ELF-1 (cell line): ENCODE data around the gene GPBP1.
"Not testable (repeated sequence)": the region's sequence is repeated elsewhere in the genome, so short reads cannot be mapped to it uniquely, and the experiment has no call there.

Experiments used
- DNase-seq: peaks from one replicate; pipeline ENCODE4 v3.0.0-alpha.2; 2016; ENCODE audit warnings: low read depth, low spot score

Gene GPBP1

DNA sequence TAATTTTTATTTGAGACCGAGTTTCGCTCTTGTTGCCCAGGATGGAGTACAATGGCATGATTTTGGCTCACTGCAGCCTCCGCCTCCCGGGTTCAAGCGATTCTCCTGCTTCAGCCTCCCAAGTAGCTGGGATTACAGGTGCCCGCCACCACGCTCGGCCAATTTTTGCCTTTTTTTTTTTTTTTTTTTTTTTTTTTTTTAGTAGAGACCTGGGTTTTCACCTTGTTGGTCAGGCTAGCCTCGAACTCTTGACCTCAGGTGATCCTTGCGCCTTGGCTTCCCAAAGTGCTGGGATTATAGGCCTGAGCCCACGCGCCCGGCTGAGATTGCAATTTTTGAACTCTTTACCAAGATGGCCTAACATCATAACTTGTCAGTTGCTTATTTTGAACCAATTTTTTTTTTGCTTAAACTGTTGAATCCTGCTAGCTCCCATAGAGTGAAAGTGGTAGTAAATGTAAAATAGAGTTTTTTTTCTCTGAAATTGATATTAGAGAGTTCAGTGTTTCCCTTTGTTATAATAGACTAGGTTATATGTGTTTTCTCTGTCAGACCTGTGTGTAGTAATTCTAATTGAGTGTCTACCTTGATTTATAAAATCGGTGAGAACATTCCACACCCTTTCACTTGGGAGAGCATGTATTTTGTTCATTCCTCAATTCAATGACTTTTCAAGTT is 3.8 kb downstream of the GPBP1 start:
- no peak for DNase-seq

DNA sequence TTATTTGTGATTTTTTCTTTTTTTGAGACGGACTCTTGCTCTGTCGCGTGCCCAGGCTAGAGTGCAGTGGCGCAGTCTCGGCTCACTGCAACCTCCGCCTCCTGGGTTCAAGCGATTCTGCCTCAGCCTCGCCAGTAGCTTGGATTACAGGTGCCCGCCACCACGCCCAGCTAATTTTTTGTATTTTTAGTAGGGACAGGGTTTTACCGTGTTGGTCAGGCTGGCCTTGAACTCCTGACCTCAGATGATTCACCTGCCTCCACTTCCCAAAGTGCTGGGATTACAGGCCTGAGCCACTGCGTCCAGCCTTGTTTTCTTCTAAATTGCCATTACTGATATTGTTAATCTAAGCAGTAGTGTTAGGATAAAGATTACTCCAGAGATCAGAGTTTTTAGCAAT is 4.4 kb downstream of the GPBP1 start:
- DNase-seq, result not testable (repeated sequence)

DNA sequence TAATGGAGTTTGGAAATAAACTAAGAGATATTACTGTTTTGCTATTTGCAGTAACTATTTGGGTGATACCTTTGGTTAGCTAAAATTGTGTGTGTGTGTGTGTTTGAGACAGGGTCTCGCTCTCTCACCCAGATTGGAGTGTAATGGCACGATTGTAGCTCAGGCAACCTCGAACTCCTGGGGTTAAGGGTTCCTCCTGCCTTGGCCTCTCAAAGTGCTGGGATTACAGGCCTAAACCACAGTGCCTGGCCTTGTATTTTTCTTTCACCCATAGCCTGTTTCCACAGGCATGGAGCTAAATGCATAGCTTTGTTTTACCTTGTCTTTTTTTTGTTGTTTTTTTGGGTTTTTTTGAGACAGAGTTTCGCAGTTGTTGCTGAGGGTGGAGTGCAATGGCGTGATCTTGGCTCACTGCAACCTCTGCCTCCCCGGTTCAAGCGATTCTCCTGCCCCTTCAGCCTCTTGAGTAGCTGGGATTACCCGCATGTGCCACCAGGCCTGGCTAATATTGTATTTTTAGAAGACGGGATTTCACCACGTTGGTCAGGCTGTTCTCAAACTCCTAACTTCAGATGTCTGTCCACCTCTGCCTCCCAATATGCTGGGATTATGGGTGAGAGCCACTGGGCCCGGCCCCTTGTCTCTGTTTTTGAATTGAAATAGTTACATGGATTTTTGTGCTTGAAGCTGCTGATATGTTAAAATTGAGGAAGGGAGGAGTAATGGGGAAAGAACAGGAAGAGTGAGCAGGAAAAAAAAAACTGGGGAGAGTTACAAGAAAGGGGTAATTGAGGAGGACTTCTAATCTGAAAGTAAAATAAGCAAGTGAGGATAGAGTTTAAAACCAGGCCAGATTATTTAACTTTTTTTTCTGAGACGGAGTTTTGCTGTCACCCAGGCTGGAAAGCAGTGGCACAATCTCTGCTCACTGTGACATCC is 5.7 kb downstream of the GPBP1 start:
- no peak for DNase-seq

DNA sequence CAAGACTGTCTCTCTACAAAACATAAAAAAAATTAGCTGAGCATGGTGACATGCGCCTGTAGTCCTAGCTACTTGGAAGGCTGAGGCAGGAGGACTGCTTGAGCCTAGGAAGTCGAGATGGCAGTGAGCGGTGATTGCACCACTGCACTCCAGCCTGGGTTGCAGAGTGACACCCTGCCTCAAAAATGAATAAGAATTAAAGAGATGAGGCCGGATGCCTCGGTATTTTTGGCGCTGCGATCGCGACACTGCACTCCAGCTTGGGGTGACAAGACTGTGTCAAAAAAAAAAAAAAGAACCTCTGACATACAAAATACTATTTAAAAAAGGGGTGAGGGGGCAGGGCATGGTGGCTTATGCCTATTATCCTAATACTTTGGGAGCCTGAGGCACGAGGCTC is 7.3 kb downstream of the GPBP1 start:
- no peak for DNase-seq

DNA sequence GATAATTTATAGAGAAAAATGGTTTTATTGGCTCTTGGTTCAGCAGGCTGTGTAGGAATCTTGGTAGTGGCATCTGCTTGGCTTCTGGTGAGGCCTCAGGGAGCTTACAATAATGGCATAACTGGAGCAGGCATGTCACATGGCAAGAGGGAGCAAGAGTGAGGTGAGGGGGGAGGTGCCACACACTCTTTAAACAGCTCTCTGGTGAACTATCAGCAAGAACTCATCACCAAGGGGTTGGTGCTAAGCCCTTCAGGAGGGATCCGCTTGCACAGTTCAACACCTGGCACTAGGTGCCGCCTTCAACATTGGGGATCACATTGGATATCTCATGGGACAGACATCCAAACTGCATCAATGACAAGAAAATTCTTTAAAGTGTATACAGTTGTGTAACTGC is 10.5 kb downstream of the GPBP1 start:
- no peak for DNase-seq

DNA sequence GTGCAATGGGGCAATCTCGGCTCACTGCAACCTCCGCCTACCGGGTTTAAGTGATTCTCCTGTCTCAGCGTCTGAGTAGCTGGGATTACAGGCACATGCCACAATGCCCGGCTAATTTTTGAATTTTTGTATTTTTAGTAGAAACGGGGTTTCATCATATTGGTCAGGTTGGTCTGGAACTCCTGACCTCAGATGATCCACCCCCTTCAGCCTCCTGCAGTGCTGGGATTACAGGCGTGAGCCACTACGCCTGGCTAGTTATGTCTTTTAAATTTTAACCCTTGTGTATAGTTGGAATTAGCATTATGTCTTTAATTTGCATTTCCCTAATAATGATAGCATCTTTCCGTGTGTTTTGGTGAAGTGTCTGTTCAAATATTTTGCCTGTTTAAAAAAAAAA is 11.5 kb downstream of the GPBP1 start:
- DNase-seq, result no peak

DNA sequence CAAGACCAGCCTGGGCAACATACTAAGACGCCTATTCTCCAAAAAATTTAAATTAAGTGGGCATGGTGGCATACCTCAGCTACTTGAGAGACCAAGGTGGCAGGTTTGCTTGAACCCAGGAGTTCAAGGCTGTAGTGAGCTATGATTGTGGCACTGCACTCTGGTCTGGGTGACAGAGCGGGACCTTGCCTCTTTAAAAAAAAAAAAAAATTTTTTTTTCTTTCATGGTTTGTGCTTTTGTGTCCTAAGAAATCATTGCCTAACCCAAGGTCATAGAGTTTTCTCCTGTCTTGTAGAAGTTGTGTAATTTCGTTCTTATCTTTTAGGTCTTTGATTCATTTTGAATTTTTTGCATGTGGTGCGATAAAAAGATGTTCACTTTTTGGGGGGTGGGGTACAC is 12.3 kb downstream of the GPBP1 start:
- no peak for DNase-seq

DNA sequence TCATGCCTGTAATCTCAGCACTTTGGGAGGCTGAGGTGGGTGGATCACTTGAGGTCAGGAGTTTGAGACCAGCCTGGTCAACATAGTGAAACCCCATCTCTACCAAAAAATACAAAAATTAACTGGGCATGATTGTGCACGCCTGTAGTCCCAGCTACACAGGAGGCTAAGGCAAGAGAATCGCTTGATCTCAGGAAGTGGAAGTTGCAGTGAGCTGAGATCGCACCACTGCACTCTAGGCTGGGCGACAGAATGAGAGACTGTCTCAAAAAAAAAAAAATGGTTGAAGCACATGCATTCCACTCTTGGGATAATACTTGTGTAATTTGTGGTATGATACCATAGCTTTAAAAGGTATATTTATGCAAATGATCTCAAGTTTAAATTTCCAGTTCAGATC is 14.1 kb downstream of the GPBP1 start:
- DNase-seq, result not testable (repeated sequence)

DNA sequence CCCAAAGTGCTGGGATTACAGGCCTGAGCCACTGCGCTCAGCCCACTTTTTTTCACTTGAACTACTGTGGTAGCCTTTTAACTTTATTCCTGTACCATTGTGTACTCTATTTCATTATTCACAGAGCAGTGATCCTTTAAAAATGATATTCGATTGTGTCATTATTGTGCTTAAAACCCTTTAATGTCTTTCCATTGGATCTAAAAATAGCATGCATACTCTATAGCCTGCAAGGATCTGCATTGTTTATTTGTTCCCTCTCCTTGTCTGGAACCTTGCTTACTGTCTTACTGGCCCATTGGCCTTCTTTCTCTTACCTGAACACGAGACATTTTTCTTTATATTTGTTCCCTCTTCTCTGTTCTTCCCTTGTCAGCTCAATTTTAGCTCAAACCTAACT is 15.7 kb downstream of the GPBP1 start:
- DNase-seq, result no peak

DNA sequence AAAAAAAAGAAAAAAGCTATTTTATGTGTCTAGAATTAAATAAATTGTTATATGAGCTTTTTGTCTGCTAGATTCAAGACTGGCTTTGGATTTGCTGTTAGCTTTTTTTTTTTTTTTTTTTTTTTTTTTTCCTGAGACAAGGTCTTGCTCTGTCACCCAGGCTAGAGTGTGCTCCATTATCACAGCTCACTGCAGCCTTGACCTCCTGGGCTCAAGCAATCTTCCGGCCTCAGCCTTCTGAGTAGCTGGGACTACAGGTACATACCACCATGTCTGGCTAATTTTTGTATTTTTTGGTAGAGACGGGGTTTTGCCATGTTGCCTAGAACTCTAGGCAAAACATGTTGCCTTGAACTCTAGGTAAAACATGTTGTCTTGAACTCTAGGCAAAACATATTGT is 16.7 kb downstream of the GPBP1 start:
- no peak for DNase-seq

DNA sequence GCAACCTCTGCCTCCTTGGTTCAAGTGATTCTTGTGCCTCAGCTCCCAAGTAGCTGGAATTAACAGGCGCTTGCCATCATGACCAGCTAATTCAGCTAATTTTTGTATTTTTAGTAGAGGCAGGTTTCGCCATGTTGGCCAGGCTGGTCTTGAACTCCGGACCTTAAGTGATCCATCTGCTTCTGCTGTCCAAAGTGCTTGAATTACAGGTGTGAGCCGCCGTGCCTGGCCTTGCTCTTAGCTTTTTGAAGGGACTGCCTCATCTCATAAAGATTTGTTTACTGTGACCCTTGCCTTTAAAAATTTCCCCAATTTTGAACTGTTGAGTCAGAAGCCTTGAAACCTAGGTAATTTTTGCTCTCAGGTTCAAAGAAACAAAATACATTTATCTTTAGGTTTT is 17.3 kb downstream of the GPBP1 start:
- DNase-seq, result no peak

DNA sequence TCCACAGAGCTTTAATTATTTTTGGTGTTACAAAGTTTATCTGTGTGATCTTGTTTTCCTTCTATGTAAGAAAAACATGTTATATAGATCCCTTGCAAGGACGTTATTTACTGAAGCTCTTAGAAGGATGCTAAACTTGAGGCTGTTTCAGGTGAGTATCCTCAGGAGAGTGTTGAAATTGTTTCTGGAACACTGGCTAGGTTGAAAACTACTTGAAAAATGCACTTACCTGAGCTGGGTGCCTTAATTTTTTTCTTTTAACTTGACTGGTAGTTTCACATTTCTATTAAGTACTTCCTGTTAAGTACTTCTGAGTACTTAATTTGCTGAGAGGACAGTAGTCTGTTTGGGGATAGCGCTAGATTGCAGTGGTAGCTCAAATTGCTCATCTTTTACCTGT is 18.1 kb downstream of the GPBP1 start:
- no peak for DNase-seq

DNA sequence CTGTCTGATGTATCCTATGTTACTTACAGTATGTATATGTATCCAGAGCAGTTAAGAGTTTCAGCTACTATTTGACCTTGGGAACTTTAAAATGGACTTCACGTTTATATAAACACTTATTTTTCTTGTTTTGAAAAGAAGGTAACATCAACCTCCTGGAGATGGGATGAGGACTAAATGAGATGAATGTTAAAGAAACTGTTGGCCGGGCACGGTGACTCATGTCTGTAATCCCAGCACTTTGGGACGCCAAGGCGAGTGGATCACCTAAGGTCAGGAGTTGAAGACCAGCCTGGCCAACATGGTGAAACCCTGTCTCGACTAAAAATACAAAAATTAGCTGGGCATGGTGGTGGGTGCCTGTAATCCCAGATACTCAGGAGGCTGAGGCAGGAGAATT is 19.0 kb downstream of the GPBP1 start:
- DNase-seq, result not testable (repeated sequence)

DNA sequence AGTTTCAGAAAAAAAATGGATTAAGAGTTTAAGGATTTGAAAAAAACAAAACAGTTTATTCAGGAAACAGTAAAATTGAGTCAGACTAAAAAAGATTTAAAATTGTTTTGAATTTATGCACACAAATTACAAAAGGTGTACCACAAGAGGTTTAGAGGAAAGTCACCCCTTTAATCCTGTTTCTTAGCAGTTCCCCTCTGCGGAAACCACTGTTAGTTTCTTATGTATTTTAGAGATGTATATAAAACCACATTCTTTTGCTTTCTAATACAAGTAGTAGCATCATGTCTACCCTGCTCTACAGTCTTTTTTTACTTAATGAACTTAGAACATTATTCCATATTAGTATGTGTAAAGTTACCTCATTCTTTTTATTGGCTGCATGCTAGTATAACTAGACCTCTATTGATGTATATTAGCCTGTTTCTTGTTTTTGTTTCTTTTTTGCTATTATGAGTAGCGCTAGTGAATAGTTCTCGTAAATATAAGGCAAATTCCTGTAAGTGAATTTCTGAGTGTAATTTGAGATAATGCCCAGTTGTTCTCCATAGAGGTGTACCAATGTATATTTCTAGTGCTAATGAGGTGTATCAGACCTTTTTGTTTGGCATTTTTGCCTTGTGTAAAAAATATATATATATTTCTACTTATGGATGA is 20.0 kb downstream of the GPBP1 start:
- no peak for DNase-seq

DNA sequence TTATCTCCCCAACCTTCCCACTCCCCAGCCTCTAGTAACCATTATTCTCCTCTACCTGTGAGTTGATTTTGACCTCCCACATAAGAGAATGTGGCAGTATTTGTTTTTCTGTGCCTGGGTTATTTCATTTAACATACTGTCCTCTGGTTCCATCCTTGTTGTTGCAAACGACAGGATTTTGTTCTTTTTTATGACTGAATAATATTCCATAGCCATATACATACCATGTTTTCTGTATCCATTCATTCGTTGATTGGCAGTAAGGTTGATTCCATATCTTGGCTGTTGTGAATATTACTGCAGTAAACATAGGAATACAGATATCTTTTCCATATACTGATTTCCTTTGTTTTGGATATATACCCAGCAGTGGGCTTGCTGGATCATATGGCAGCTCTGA is 20.8 kb downstream of the GPBP1 start:
- DNase-seq, result no peak

DNA sequence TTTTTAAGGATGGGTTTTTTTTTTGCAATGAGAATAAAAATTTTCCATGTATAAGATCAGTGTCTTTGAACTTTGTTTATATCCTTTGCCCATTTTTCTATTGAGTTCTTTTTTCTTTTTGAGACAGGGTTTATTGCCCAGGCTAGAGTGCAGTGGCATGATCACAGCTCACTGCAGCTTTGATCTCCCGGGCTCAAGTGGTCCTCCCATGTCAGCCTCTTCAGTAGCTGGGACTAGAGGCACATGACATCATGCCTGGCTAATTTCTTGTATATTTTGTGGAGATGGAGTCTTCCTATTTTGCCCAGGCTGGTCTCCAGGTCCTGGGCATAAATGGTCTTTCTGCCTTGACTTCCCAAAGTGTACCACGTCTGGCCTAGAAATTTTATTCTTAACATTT is 21.2 kb downstream of the GPBP1 start:
- no peak for DNase-seq

DNA sequence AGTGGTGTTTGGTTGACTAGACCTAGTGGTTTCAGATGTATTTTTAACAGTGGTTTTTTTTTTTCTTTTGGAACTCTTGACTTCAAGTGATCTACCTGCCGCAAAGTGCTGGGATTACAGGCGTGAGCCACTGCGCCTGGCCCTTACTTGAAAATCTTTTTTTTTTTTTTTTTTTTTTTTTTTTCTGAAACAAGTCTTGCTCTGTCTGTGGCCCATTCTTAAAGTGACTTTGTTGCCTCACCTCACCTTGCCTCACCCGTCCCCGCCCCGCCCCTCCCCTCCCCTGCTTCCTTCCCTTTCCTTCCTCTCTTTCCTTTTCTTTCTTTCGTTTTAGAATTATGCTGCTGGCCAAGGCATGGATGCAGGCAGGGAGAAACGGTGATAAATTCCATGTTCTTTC is 26.0 kb downstream of the GPBP1 start:
- DNase-seq, result no peak

DNA sequence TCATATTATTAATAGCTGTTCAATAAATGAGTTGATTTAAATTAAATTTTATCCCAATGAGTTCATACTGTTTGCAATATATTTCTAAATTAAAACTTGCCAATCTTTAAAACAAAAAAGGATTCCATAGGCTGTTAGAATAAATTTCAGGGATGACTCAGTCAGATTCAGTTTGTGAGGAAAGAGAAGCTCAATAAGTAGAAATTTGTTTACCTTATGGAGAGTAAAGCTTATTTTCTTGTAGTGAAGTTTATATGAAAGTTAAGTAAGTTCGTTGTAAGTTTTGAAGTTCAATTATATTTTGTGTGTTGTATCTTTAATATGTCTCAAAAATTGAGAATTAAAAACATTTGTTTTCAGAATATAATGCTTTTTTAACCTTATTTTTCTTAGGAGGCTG is 29.0 kb downstream of the GPBP1 start:
- DNase-seq, result no peak

DNA sequence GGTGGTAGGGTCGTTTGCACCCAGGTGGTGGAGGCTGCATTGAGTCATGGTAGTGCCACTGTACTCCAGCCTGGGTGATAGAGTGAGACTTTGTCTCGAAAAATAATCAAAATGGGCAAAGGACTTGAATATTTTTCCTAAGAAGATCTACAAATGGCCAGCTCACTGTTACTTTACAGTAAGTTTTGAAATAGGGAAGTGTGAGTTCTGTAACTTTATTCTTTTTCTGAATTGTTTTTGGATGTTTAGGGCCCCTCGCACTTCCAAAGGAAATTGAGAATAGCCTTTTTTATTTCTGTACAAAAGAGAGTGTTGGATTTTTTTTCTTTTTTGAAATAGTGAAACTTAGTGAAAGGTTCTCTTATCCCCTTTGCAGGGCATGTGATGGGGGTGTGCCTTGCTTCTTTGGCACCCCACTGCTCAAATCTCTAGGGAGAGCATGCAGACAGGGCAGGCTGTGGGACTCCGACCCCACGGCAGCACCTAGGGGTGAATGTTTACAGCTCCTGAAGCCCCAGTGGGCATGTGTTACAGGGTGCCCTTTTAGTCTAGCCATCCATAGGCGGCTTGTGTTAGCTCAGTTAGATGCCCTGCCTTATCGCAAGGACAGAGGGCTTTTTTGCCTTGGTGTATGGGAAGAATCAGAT is 33.3 kb downstream of the GPBP1 start:
- no peak for DNase-seq

DNA sequence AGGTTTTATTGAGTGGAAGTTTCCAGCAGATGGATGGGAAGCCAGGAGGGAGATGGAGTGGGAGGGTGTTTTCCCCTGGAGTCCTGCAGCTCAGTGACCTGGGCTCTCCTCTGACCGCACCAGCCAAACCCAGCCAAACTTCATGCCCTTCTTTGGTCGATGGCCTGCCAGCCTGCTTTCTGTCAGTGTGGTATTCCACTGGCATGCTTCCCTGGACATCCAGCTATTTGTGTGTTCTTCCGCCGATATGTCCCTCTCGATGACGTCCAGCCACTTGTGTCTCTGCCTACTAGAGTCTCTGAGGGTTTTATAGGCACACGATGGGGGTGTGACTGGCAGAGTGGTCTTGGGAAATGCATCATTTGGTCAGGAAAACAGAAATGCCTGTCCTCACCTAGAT is 33.8 kb downstream of the GPBP1 start:
- DNase-seq, result no peak

DNA sequence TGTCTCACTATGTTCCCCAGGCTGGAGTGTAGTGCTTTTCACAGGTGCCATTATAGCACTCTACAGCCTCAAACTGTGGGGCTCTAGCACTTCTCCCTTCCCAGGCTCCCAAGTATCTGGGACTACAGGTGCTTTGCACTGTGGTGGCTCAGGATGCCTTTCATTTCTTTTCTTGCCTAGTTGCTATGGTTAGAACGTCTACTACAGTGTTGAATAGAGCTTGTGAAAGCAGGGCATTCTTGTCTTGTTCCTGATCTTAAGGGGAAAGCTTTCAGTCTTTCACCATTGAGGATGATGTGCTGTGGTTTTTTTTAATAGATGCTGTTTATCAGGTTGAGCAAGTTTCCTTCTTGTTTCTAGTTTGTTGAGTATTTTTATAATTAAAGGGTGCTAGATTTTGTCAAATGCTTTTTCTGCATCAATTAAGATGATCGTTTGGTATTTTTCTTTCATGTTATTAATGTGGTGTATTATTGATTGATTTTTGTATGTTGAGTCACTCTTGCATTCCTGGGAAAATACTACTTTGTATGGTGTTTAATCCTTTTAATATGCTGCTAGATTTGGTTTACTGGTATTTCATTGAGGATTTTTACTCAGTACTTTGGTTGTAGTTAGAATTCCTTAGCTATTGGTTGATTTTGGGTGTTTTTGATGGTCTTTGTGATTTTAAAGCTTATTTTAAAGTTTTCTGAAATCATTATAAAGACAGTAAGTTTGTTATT is 35.6 kb downstream of the GPBP1 start:
- no peak for DNase-seq
